Subcutaneous abdominal adipose tissue (tissue), 5 donors: ENCODE measurements around the gene CMTM6.

Experiments
- H3K27ac ChIP-seq: one replicate; pipeline ENCODE4 v1.7.0; 2013; ENCODE audit warnings: low read depth, mild to moderate bottlenecking, inconsistent platforms, low read length, moderate library complexity
- H3K27me3 ChIP-seq, 5 donors: one replicate each; pipeline ENCODE4 v1.7.0; 2013; ENCODE audit warnings: low read length in 5 of 5, inconsistent platforms in 1 of 5; ENCODE audit not compliant: control insufficient read depth in 5 of 5, insufficient read depth in 4 of 5
- H3K36me3 ChIP-seq, 5 donors: one replicate each; pipeline ENCODE4 v1.7.0; 2013; ENCODE audit warnings: low read length in 5 of 5; ENCODE audit not compliant: control insufficient read depth in 5 of 5, insufficient read depth in 5 of 5
- H3K4me1 ChIP-seq, 5 donors: one replicate each; pipeline ENCODE4 v1.7.0; 2013; ENCODE audit warnings: low read length in 5 of 5, mild to moderate bottlenecking in 3 of 5, moderate library complexity in 1 of 5; ENCODE audit not compliant: control insufficient read depth in 5 of 5, insufficient read depth in 5 of 5
- H3K4me3 ChIP-seq, 5 donors: one replicate each; pipeline ENCODE4 v1.7.0; 2013; ENCODE audit warnings: low read length in 5 of 5, low read depth in 1 of 5
- H3K9ac ChIP-seq, 5 donors: one replicate each; pipeline ENCODE4 v1.7.0; 2013; ENCODE audit warnings: low read length in 5 of 5, mild to moderate bottlenecking in 4 of 5, moderate library complexity in 3 of 5
- H3K9me3 ChIP-seq, 5 donors: one replicate each; pipeline ENCODE4 v1.7.0; 2013; ENCODE audit warnings: low read length in 5 of 5; ENCODE audit not compliant: control insufficient read depth in 5 of 5
- donor health status: healthy.
- donor health status: healthy.
- donor health status: healthy.
- donor health status: healthy.
- donor health status: healthy.

Gene CMTM6, protein sequence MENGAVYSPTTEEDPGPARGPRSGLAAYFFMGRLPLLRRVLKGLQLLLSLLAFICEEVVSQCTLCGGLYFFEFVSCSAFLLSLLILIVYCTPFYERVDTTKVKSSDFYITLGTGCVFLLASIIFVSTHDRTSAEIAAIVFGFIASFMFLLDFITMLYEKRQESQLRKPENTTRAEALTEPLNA

DNA sequence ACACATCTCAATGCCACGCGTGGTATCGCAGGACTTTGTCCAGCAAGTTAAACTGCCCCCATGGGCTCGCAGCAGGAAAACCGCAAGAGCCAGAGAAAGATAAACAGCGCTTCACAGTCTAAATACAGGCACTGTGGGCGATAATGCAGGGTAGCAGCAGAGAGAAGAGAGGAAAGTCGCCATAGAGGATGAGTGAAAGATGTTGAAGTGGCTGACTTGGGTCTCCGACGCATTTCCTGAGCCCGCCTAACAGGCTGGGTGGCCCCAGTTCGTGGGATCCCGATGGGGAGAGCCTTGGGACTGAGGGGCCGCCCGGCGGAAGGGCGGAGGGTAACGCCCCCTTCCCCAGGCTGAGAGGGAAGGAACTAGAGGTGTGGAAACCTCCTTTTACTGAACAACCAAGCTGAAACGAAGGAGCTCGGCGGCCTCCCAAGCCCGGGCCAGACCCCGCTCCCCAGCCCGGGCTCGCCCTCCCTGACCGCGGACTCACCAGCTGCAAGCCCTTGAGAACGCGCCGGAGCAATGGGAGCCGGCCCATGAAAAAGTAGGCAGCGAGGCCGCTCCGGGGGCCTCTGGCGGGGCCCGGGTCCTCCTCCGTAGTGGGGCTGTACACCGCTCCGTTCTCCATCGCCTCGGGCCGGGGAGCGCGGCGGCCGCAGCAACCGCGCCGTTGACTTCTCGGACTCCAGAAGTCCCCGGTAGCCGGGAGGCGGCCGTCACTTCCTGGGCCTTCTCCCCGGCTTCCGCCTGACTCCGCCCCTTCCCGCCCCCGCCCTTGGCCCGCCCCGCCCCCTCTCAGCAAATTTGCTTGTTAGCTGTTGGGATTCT lies at the start of gene CMTM6:
CMTM6 (minus strand) TSS at position 735 of the 828 bp plus-strand sequence; CDS start at position 628, 107 bp downstream.
- Histone ChIP-seq H3K27me3 (no peaks in the 10 kb centered on the region), H3K4me1 (peaks cover 2 to 16% (median 9%) of the 10 kb centered on the region in 5 donors), H3K9ac (peak within 1 kb of the TSS; percentile 80 to 95 (median 94)), H3K36me3 (no peaks in the 10 kb centered on the region), H3K9me3 (no peaks in the 10 kb centered on the region), H3K27ac (peak within 1 kb of the TSS; percentile 89), H3K4me3 (peak within 1 kb of the TSS; percentile 81 to 98 (median 93))

DNA sequence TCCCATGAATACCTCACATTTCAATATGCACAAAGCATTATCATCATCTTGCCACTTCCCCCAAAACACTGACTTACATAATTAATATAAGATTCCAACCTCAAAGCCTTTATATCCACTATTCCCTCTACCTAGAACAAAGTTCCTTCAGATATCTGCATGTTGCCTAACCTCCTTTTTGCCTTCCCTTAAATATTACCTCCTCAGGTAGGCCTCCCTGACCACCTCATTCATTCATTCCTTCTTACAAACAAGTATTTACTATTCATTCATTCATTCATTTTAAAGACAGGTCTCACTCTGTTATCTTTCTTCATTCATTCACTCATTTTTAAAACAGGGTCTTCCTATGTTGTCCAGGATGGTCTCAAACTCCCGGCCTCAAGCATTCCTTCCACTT lies 49.4 kb upstream of the CMTM6 start:
- Histone ChIP-seq H3K4me1 (no peaks in the 10 kb centered on the region), H3K4me3 (no peak overlapping the region), H3K27me3 (no peaks in the 10 kb centered on the region), H3K9ac (no peak overlapping the region), H3K9me3 (no peaks in the 10 kb centered on the region), H3K36me3 (no peaks in the 10 kb centered on the region), H3K27ac (no peak overlapping the region)

DNA sequence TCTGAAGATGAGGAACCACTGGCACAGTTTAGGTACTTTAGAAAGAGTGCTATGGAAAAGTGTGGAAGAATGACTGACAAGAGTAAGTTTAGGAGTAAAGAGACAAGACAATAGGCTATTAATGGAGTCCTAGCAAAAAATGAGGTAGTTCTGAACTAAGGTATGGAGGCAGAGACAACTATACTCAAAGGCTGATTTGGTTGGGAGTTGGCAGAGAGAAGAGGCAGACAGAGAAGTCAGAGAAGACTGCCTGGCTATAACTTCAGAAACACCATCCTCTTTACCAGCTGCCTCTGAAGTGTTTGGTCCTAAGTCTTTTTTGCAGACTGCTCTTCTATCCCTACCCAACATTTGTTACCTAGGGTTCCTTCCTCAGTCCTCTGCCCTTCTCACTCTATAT lies 48.8 kb upstream of the CMTM6 start:
- H3K9me3 ChIP-seq = no peaks in the 10 kb centered on the region
- no peaks in the 10 kb centered on the region for H3K4me1 ChIP-seq
- no peak overlapping the region for H3K9ac ChIP-seq
- no peak overlapping the region for H3K27ac ChIP-seq
- no peak overlapping the region for H3K4me3 ChIP-seq
- no peaks in the 10 kb centered on the region for H3K27me3 ChIP-seq
- H3K36me3 ChIP-seq = no peaks in the 10 kb centered on the region

DNA sequence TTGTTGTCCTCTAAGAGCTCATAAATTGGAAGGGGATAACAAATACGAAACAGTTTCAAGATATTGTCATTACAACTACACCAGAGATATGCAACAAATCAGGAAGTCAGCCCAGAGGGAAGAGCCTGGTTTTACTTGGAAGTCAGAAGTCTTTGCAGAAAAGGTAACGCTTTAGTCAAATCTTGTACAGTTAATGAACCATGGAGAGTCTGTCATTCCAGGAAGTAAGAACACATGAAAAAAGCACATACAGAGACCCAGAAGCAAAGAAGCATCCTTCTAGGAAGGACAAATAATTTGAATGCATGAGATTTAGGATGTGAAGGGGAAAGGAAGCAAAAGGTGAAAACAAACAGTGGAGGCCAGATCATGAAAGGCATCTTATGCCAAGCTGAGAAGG lies 48.4 kb upstream of the CMTM6 start:
- Histone ChIP-seq H3K9ac (no peak overlapping the region), H3K36me3 (no peaks in the 10 kb centered on the region), H3K27me3 (no peaks in the 10 kb centered on the region), H3K9me3 (no peaks in the 10 kb centered on the region), H3K4me1 (no peaks in the 10 kb centered on the region), H3K27ac (no peak overlapping the region), H3K4me3 (no peak overlapping the region)

GRCh38 chr3:32545305-32545704 lies 42.7 kb upstream of the CMTM6 start:
- H3K9ac ChIP-seq = no peak overlapping the region
- peaks cover 0 to 5% (median 0%) of the 10 kb centered on the region in 5 donors for H3K36me3 ChIP-seq
- no peaks in the 10 kb centered on the region for H3K9me3 ChIP-seq
- no peak overlapping the region for H3K27ac ChIP-seq
- H3K27me3 ChIP-seq = no peaks in the 10 kb centered on the region
- H3K4me3 ChIP-seq = no peak overlapping the region
- H3K4me1 ChIP-seq = no peaks in the 10 kb centered on the region

DNA sequence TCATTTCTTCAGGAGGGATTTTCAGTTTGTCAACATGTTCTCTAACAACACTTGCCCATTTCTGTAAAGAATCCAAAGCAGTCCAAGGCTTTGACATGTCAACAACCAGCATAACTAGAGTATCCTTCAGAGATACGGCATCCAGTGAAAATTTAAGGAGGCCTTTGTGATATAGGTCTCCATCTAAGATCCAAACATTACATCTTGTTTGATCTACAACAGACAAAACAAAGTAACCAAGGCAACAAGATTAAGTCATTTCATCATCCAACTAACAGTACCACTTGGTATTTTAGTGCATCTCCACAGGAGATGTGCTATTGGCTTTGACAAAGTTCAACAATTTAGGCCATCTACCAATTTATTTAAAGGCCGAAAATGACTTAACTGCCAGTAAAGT lies 42.2 kb upstream of the CMTM6 start:
- H3K36me3 ChIP-seq = peaks cover 0 to 5% (median 0%) of the 10 kb centered on the region in 5 donors
- H3K27ac ChIP-seq = no peak overlapping the region
- H3K4me1 ChIP-seq = no peaks in the 10 kb centered on the region
- H3K27me3 ChIP-seq = no peaks in the 10 kb centered on the region
- no peak overlapping the region for H3K4me3 ChIP-seq
- H3K9me3 ChIP-seq = no peaks in the 10 kb centered on the region
- H3K9ac ChIP-seq = no peak overlapping the region

DNA sequence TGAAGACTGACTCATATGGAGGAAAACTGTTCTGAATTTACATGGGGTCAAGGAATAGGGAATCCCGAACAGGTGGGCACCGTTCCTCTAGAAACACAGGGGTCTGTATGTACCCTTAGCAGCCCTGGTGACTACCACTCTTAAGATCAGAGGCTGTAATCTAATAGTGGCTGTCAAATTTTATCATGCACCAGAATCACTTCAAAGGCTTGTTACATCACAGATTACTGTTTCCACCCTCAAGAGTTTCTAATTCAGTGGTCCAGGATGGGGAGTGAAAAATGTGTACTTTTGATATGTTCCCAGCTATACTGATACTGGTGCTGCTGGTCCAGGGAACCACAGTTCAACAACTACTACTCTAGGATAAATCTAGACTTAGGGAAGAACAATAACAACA lies 40.2 kb upstream of the CMTM6 start:
- Histone ChIP-seq H3K9ac (no peak overlapping the region), H3K36me3 (peaks cover 0 to 5% (median 3%) of the 10 kb centered on the region in 5 donors), H3K9me3 (no peaks in the 10 kb centered on the region), H3K4me3 (no peak overlapping the region), H3K27me3 (no peaks in the 10 kb centered on the region), H3K4me1 (no peaks in the 10 kb centered on the region), H3K27ac (no peak overlapping the region)

DNA sequence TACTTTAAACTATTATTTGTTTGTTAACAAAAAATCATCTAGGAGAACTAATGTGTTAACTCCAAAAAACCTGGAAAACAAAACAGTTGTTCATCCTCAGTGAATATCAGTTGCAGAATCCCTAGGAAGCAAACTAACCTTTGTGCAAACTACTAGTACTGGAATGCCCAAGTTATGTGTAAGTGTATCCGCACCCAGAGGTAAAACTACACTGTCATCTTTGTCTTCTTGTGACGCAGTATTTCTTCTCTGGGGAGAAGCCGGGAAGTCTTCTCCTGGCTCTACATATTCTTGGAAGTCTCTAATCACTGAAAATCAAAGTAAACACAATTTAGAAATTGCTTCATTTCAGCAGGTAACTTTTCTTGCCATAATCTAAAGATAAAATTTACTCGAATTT lies 38.2 kb upstream of the CMTM6 start:
- no peaks in the 10 kb centered on the region for H3K9me3 ChIP-seq

GRCh38 chr3:32532434-32532833 lies 29.8 kb upstream of the CMTM6 start:
- Histone ChIP-seq H3K36me3 (peaks cover 17 to 48% (median 27%) of the 10 kb centered on the region in 5 donors), H3K9me3 (no peaks in the 10 kb centered on the region), H3K4me1 (no peaks in the 10 kb centered on the region), H3K9ac (no peak overlapping the region), H3K27me3 (no peaks in the 10 kb centered on the region), H3K27ac (no peak overlapping the region), H3K4me3 (no peak overlapping the region)

More for the DNA sequence above, 38.2 kb upstream of the CMTM6 start:
- H3K4me1 ChIP-seq = no peaks in the 10 kb centered on the region
- no peak overlapping the region for H3K4me3 ChIP-seq
- H3K27ac ChIP-seq = no peak overlapping the region
- H3K9ac ChIP-seq = no peak overlapping the region
- peaks cover 0 to 5% (median 4%) of the 10 kb centered on the region in 5 donors for H3K36me3 ChIP-seq
- H3K27me3 ChIP-seq = no peaks in the 10 kb centered on the region

DNA sequence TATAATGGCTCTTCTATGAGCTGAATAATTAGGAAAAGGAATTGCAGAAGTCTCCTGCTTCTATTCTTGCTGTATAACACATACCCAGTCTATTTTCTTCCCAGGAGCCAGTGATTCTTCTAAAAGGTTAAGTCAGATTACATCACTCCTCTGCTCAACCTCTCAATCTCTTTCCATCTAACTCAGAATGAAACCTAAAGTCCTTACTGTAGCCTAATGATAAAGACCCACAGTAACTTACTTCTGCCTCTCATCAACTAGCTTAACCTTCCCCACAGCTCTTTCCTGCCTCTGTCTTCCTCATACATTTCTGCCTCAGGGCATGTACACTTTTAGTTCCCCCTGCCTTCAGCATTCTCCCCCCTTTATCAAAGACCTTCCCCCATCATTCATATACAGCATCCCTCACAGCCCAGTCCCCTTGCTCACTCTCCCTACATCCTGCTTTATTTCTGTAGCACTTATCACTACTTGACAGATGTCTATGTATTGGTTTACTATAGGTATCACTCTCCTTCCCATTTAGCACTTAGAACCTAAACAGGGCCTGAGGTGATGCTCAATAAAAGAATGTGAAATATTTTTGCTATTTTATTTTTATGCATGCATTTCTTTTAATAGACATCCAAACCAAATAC lies 28.5 kb upstream of the CMTM6 start:
- H3K9me3 ChIP-seq = no peaks in the 10 kb centered on the region
- no peak overlapping the region for H3K27ac ChIP-seq
- H3K4me3 ChIP-seq = no peak overlapping the region
- H3K9ac ChIP-seq = no peak overlapping the region
- peaks cover 22 to 60% (median 39%) of the 10 kb centered on the region in 5 donors for H3K36me3 ChIP-seq
- H3K27me3 ChIP-seq = no peaks in the 10 kb centered on the region
- no peaks in the 10 kb centered on the region for H3K4me1 ChIP-seq
